SK-N-MC (cell line): ENCODE results near the gene RHEB.

Experiments used
- EZH2 ChIP-seq: fragments of 200-600 bp; sonication (generic); IDR thresholded peaks from one replicate; pipeline ENCODE4 v1.6.1; 2017; ENCODE audit warnings: antibody characterized with exemption
- FOXP2 ChIP-seq: optimal IDR thresholded peaks from 2 replicates; pipeline ENCODE3; 2011; ENCODE audit warnings: mild to moderate bottlenecking, moderate library complexity; ENCODE audit not compliant: insufficient read depth; ENCODE audit errors: extremely low read length, control extremely low read depth
- POLR2AphosphoS5 ChIP-seq: IDR thresholded peaks from 2 replicates; pipeline ENCODE4 v1.6.1; 2012; ENCODE audit warnings: mild to moderate bottlenecking, low read depth, low read length, borderline replicate concordance

GRCh38 chr7:151456782-151457181 lies 62.9 kb downstream of the RHEB start:
- no peak for TF ChIP-seq POLR2AphosphoS5
- no peak for TF ChIP-seq EZH2
- no peak for TF ChIP-seq FOXP2
